Body of pancreas (tissue), 4 donors: ENCODE results near the gene CHMP1B.

Experiments used
- POLR2A ChIP-seq, 3 donors: fragments of 450-650 bp; IDR thresholded peaks; one replicate each; pipeline ENCODE4 v1.6.1; 2016; ENCODE audit warnings: antibody characterized with exemption in 3 of 3, mild to moderate bottlenecking in 2 of 3
- TF ChIP-seq, protein P1 (sequence below), 7 experiments: fragments of 450-650 bp in 4 of 7; fragments of 200-600 bp in 3 of 7; sonication (generic) in 3 of 7; IDR thresholded peaks; one replicate each; pipeline ENCODE4 v1.5.1; 2016 to 2019; ENCODE audit warnings: antibody characterized with exemption in 7 of 7

DNA sequence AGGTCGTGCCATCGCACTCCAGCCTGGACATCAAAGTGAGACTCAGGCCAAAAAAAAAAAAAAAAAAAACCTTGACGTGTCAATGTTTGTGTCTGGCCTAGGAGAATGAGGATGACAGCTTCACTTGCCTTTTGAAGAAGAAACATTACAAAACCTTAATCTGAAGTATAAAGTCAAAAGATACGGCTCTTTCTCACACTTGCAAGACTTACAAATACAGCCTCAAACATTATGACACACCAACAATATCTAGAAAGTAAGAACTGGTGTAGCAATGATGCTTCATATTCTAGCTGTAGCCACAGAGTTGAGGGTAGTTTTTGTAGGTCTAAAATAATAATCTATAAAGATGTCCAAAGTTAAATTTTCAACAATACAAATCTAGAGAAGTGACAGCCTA lies 31.4 kb downstream of the CHMP1B start:
- TF ChIP-seq, protein P1, sequence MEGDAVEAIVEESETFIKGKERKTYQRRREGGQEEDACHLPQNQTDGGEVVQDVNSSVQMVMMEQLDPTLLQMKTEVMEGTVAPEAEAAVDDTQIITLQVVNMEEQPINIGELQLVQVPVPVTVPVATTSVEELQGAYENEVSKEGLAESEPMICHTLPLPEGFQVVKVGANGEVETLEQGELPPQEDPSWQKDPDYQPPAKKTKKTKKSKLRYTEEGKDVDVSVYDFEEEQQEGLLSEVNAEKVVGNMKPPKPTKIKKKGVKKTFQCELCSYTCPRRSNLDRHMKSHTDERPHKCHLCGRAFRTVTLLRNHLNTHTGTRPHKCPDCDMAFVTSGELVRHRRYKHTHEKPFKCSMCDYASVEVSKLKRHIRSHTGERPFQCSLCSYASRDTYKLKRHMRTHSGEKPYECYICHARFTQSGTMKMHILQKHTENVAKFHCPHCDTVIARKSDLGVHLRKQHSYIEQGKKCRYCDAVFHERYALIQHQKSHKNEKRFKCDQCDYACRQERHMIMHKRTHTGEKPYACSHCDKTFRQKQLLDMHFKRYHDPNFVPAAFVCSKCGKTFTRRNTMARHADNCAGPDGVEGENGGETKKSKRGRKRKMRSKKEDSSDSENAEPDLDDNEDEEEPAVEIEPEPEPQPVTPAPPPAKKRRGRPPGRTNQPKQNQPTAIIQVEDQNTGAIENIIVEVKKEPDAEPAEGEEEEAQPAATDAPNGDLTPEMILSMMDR (IDR thresholded peaks at IDR 0.05), result no peak
- no peak for TF ChIP-seq POLR2A (IDR thresholded peaks at IDR 0.05)
